Immature natural killer cell (primary cell): Measurements from ENCODE around the gene TTLL10. TPM values are rescaled to one million over a fixed set of nuclear protein-coding genes. Genes with fewer than 3 reads are reported as not detected.

Source experiments
- DNase-seq, 3 donors: peaks; one replicate each; pipeline ENCODE4 v3.0.0; 2022; ENCODE audit warnings: mixed read lengths in 1 of 3
- H3K27ac Mint-ChIP-seq, 6 donors: one replicate each; pipeline ENCODE4 v1.8.0; 2020; ENCODE audit warnings: mixed read lengths in 6 of 6, mild to moderate bottlenecking in 5 of 6, inconsistent platforms in 4 of 6, moderate library complexity in 3 of 6
- H3K27me3 Mint-ChIP-seq, 3 donors: one replicate each; pipeline ENCODE4 v1.8.0; 2020 to 2021; ENCODE audit warnings: low read depth in 3 of 3, mild to moderate bottlenecking in 3 of 3, mixed read lengths in 3 of 3, moderate library complexity in 3 of 3, inconsistent platforms in 1 of 3
- H3K36me3 Mint-ChIP-seq, 3 donors: one replicate each; pipeline ENCODE4 v1.8.0; 2020; ENCODE audit warnings: mixed read lengths in 3 of 3, inconsistent platforms in 2 of 3, mild to moderate bottlenecking in 2 of 3
- H3K4me1 Mint-ChIP-seq, 2 donors: one replicate each; pipeline ENCODE4 v1.8.0; 2020; ENCODE audit warnings: inconsistent platforms in 2 of 2, mild to moderate bottlenecking in 2 of 2, mixed read lengths in 2 of 2, moderate library complexity in 1 of 2
- H3K4me3 Mint-ChIP-seq, 5 donors: one replicate each; pipeline ENCODE4 v1.8.0; 2020; ENCODE audit warnings: mild to moderate bottlenecking in 5 of 5, mixed read lengths in 5 of 5, inconsistent platforms in 3 of 5, moderate library complexity in 3 of 5
- H3K9me3 Mint-ChIP-seq, 6 donors: one replicate each; pipeline ENCODE4 v1.8.0; 2020; ENCODE audit warnings: mild to moderate bottlenecking in 6 of 6, mixed read lengths in 6 of 6, inconsistent platforms in 4 of 6, moderate library complexity in 3 of 6
- polyA plus RNA-seq, 3 donors: library from polyadenylated mRNA; unstranded; fragments of 300-500 nt; fragmentation: Illumina TruSeq; gene quantifications; one replicate each; pipeline ENCODE4 v1.2.3, GENCODE V29; 2021

The TTLL10 gene
- polyA plus RNA-seq, 3 donors from 2014 or later = 0.68 to 0.83 (median 0.69) TPM

DNA sequence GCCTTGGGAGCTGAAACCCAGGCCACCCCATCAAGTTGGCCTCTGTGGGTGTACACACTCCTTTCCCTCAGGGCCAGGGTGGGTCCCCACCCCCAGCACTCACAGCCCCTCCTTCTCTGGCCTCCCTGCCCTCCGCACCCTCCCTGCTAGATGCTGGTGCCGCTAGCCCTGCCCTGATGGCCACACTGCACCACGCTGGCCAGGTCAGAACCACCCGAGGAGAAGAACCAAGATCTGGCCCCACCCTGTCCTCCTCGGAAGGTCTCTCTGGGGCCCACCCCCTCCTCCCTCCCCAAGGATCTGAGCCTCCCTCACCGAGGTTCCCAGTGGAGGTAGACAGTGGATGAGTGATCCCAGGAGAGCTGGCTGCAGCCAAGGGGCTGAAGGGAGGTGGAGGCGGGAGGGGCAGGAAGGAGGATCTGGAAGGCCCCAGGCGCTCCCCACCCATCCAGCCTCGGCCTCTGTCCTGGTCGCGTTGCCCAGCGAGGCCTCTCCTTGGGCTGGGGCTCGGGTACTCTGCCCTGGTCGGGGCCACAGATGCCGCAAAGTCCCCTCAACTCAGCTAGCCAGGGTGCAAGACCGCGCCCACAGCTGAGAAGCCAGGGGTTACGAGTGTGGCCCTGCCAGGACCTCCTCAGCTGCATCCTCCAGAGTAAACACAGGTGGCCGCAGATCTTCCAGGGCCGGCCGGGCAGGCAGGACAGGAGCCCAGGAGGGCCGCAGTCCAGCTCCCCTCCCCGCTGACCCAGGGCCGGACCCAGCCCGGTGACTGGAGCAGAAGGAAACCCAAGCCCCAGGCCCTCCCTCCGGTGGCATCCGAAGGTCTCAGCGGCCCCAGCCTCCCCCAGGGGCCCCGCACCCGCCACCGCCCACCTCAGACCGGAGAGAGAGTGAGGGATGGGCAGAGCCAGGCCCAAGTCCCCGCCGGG lies 63.5 kb downstream of the TTLL10 start:
- Mint-ChIP-seq H3K36me3 (peaks cover 0 to 6% (median 0%) of the 10 kb centered on the region in 3 donors), H3K9me3 (no peaks in the 10 kb centered on the region), H3K27ac (peak overlapping the region in 1 of 6 donors; percentile 20), H3K4me3 (no peak overlapping the region), H3K27me3 (peaks cover 3 to 9% (median 9%) of the 10 kb centered on the region in 3 donors), H3K4me1 (peaks cover 13 to 16% of the 10 kb centered on the region in 2 donors)
- no peak for DNase-seq

DNA sequence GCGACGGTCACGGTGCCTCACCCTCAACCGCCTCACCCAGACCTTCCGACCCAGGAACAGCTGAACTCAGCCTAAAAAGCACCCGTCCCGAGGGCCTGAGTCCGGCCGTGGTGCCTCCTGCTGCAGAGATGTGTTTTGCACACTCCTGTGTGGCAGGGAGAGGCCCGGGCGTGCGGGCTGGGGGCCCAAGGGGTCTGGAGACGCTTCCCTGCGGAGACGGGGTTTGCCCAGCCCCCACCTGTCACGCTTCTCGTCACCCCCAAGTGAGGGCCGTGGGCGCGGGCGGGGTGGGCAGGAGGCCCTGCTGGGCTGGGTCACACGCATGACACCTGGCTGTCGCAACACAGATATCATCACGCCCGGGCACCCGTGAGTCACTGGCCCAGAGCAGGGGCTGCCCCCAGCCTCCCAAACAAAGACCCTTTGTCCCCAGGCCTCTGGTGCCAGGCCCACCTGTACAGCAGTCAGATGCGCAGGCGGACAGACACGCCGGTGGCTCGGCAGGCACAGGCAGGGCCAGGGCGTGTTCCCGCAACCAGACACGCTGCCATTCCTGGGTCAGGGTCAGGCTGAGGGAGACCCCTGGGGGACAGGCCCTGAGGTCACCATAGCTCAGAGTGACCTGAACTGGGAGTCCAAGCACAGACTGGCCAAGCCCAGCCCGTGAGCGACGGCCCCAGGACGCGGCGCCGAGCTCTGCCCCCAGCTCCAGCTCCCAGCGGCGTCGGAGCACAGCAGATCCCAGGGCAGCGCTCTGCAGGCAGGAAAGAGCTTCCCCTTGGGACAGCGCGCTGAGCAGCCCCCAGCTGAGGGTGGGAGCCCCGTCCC lies 64.4 kb downstream of the TTLL10 start:
- peaks cover 13 to 16% of the 10 kb centered on the region in 2 donors for H3K4me1 Mint-ChIP-seq
- H3K4me3 Mint-ChIP-seq = no peak overlapping the region
- H3K27me3 Mint-ChIP-seq = peaks cover 3 to 9% (median 6%) of the 10 kb centered on the region in 3 donors
- DNase-seq = no peak
- no peaks in the 10 kb centered on the region for H3K9me3 Mint-ChIP-seq
- peaks cover 0 to 6% (median 0%) of the 10 kb centered on the region in 3 donors for H3K36me3 Mint-ChIP-seq
- H3K27ac Mint-ChIP-seq = no peak overlapping the region

DNA sequence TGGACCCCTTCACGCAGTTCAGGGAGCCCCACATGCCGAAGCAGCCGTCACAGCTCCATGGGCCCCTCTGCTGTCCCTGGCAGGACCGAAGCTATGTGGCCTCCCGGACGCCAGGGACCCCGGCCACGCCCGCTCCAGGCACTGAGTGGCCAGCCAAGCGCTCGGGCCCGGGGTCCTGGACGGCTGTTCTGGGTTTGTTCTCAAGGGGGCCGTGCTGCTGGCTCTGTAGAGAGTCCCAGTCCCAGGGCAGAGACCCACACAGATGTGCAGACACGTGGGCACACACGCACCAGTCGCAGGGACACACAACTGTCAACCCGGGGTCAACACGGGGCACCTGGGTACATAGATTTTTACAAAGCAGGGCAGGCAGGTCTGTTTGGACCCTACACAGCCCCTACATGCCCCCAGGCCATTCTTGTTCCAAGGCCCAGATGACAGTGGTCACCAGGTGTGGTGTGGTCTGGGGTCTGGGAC lies 65.1 kb downstream of the TTLL10 start:
- Mint-ChIP-seq H3K4me1 (peaks cover 9 to 10% of the 10 kb centered on the region in 2 donors), H3K27ac (no peak overlapping the region), H3K9me3 (no peaks in the 10 kb centered on the region), H3K4me3 (no peak overlapping the region), H3K27me3 (peaks cover under 1 to 6% (median under 1%) of the 10 kb centered on the region in 3 donors), H3K36me3 (peaks cover 0 to 3% (median 0%) of the 10 kb centered on the region in 3 donors)
- DNase-seq = no peak

DNA sequence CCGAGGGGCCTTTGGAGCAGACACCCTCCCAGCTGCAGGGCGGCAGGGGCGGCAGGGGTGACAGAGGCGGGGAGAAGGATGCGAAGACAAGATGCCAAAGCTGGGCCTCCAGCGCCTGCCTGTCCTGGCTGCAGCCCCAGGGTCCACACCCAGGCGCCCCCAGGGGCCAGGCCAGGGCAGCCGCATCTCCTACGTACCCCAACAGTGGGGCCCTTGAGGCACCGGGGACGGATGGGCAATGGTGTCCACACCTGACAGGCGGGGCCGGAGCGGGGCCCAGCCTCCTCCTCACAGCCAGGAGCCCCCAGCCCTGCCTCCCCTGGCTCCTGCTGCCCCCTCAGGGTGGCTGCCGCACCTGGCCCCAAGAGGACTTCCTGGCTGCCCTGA lies 65.5 kb downstream of the TTLL10 start:
- Mint-ChIP-seq H3K9me3 (no peaks in the 10 kb centered on the region), H3K36me3 (no peaks in the 10 kb centered on the region), H3K4me3 (no peak overlapping the region)

DNA sequence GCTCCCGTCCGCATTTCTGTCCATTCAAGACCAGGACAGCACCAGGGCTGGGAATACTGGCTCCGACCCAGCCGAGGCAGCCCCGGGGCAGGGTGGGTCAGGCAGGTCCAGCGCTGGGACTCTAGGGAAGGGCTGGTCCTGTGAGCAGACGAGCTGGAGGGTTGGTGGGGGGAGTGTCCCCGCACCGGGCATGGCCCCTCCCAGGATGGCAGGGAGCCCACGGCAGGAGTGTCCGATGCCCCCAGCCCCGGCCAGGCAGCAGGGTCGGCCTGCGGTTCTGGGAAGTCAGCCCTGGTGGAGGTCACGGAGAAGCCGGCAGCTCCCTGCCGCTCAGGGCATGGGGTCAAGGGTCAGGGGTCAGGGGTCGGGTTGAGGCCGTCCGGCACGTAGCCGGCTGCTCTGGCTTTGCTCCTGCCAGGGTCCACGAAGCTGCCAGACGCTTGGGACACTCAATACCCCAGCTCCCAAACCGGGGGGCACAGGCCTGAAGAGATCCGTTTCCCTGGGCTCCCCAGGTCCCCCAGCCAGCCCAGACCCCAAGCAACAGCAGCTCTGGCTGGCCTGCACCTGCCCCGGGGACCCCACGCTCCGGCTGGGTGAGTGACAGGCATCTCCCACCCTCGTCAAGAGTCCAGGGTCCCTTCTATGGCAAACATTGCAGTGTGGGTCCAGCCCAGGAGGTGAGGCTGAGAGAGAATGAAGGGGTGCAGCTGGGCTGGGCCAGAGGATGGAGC lies 66.1 kb downstream of the TTLL10 start:
- Mint-ChIP-seq H3K27ac (no peak overlapping the region), H3K9me3 (no peaks in the 10 kb centered on the region), H3K4me3 (no peak overlapping the region), H3K4me1 (no peaks in the 10 kb centered on the region), H3K27me3 (no peaks in the 10 kb centered on the region), H3K36me3 (no peaks in the 10 kb centered on the region)
- DNase-seq = no peak

More for the DNA sequence above, 65.5 kb downstream of the TTLL10 start:
- H3K27me3 Mint-ChIP-seq = peaks cover 0 to 2% (median 0%) of the 10 kb centered on the region in 3 donors
- H3K4me1 Mint-ChIP-seq = peaks cover 4 to 5% of the 10 kb centered on the region in 2 donors
- H3K27ac Mint-ChIP-seq = no peak overlapping the region
- DNase-seq = no peak

- Mint-ChIP-seq H3K36me3 (no peaks in the 10 kb centered on the region), H3K4me3 (no peak overlapping the region), H3K4me1 (no peaks in the 10 kb centered on the region), H3K27me3 (no peaks in the 10 kb centered on the region), H3K9me3 (no peaks in the 10 kb centered on the region), H3K27ac (no peak overlapping the region)
- no peak for DNase-seq
Observed at GRCh38 chr1:1240348-1240732, 66.7 kb downstream of the TTLL10 start.

GRCh38 chr1:1240822-1241587 lies 67.3 kb downstream of the TTLL10 start:
- Mint-ChIP-seq H3K27me3 (no peaks in the 10 kb centered on the region), H3K4me1 (no peaks in the 10 kb centered on the region), H3K36me3 (no peaks in the 10 kb centered on the region), H3K9me3 (no peaks in the 10 kb centered on the region), H3K27ac (no peak overlapping the region), H3K4me3 (no peak overlapping the region)
- no peak for DNase-seq

- H3K27ac Mint-ChIP-seq = no peak overlapping the region
- H3K9me3 Mint-ChIP-seq = no peaks in the 10 kb centered on the region
- no peaks in the 10 kb centered on the region for H3K27me3 Mint-ChIP-seq
- no peak for DNase-seq
- no peak overlapping the region for H3K4me3 Mint-ChIP-seq
- no peaks in the 10 kb centered on the region for H3K4me1 Mint-ChIP-seq
- H3K36me3 Mint-ChIP-seq = no peaks in the 10 kb centered on the region
Observed at GRCh38 chr1:1241588-1242219, 68.0 kb downstream of the TTLL10 start.

- DNase-seq = no peak
- Mint-ChIP-seq H3K4me3 (no peak overlapping the region), H3K9me3 (no peaks in the 10 kb centered on the region), H3K36me3 (no peaks in the 10 kb centered on the region), H3K4me1 (no peaks in the 10 kb centered on the region), H3K27ac (no peak overlapping the region), H3K27me3 (peaks cover 0 to 1% (median 0%) of the 10 kb centered on the region in 3 donors)
Observed at GRCh38 chr1:1242461-1243265, 69.0 kb downstream of the TTLL10 start.

DNA sequence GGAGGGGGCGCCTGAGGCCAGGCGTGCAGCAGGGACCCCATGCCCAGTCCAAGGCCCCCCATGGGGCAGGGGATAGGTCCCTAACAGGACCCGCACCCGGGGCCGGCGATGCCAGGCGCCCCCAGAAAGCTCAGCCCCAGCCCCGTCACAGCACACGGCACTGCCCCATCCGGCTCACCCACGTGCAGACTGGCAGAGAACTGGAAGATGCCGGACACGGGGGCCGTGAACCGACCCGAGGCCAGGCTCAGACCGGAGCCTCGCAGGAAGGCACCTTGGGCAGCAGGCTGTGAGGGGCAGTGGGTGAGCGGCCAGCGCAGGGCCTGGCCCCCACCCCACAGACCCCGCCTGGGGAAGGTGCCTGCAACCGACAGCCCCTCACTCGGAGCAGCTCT lies 69.6 kb downstream of the TTLL10 start:
- no peak overlapping the region for H3K27ac Mint-ChIP-seq
- H3K9me3 Mint-ChIP-seq = no peaks in the 10 kb centered on the region
- no peaks in the 10 kb centered on the region for H3K36me3 Mint-ChIP-seq
- no peak for DNase-seq
- no peaks in the 10 kb centered on the region for H3K4me1 Mint-ChIP-seq
- peaks cover 0 to 1% (median 0%) of the 10 kb centered on the region in 3 donors for H3K27me3 Mint-ChIP-seq
- no peak overlapping the region for H3K4me3 Mint-ChIP-seq

GRCh38 chr1:1243807-1244191 lies 70.1 kb downstream of the TTLL10 start:
- no peak for DNase-seq
- Mint-ChIP-seq H3K27ac (no peak overlapping the region), H3K27me3 (peaks cover 0 to 1% (median 0%) of the 10 kb centered on the region in 3 donors), H3K4me1 (no peaks in the 10 kb centered on the region), H3K9me3 (no peaks in the 10 kb centered on the region), H3K4me3 (no peak overlapping the region), H3K36me3 (no peaks in the 10 kb centered on the region)

GRCh38 chr1:1244192-1244811 lies 70.6 kb downstream of the TTLL10 start:
- peaks cover 0 to 1% (median 0%) of the 10 kb centered on the region in 3 donors for H3K27me3 Mint-ChIP-seq
- H3K4me3 Mint-ChIP-seq = no peak overlapping the region
- DNase-seq = no peak
- H3K27ac Mint-ChIP-seq = no peak overlapping the region
- no peaks in the 10 kb centered on the region for H3K36me3 Mint-ChIP-seq
- H3K9me3 Mint-ChIP-seq = no peaks in the 10 kb centered on the region
- no peaks in the 10 kb centered on the region for H3K4me1 Mint-ChIP-seq
